ENCODE results near the gene ELL2. TPM values are rescaled to one million over a fixed set of nuclear protein-coding genes. Genes with fewer than 3 reads are reported as not detected.

The ELL2 gene
- total and polyA plus RNA-seq, 9 of the 15 experiments (the other 6 are each of a cell fraction or from before 2014, with no cell fraction given), result 4.3 to 18.3 (median 14.5) TPM

DNA sequence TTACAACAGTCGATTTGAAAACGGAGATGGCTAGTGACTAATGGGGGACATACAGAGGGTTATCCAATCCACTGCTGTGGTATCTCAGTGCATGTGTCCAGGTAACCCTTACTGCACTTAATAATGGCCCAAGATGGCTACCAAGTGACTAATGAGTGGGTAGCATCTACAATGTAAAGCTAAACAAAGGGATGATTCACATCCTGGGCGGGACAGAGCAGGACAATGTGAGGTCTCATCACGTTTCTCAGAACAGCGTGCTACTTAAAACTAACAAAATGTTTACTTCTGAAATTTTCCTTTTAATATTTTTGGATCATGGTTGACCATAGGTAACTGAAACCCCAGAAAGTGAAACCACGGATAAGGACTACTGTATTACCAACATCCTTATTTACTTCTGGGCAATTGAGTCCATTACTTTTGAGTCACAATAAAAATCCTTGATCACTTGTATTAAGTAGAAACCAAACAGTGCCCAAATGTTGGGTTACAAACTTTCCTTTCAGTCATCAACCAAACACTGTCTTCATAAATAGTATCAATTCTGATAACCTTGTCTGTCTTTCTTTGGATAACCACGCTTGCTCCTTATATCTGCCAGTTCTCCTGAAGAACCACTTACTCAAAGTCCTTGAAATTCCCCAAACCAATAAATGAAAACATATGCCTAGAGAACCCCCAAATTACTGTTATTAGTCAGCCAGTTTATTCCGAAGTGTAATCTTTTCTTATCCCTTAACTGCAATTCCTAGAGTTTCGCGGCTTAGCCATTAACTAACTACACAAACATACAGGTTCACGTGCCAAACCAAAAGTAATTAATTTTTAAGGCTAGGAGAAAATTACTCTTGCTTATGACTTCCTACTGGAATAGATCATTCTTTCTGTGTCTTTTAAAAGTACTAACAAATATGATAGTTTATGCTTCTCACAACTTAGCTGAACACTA, 59.7 kb downstream of the ELL2 start (continued):
- TF ChIP-seq ETV5 (CRISPR knock-in tag; IDR thresholded peaks at IDR 0.05; ENCODE audit: low read depth) (peak; percentile 40; the same call in 1 of the 2 replicates), SOX6 (IDR thresholded peaks at IDR 0.05) (peak; percentile 70; the same call in 1 of the 2 replicates), POLR3A (IDR thresholded peaks at IDR 0.05; ENCODE audit: borderline replicate concordance, extremely low read depth, insufficient read depth, insufficient read length) (no peak), FIP1L1 (IDR thresholded peaks at IDR 0.05; ENCODE audit: low read depth, low read length, poor library complexity, severe bottlenecking) (no peak), SAP30 (IDR thresholded peaks at IDR 0.05; ENCODE audit: borderline replicate concordance, insufficient read depth, low read depth, low read length, poor library complexity, severe bottlenecking) (no peak), ZNF24 (IDR thresholded peaks at IDR 0.05) (no peak), FOXK1 (CRISPR knock-in tag; IDR thresholded peaks at IDR 0.05; ENCODE audit: borderline replicate concordance) (no peak), ZNF717 (CRISPR knock-in tag; IDR thresholded peaks at IDR 0.05) (no peak), KLF1 (tag; IDR thresholded peaks at IDR 0.05) (no peak), FOSL1 (tag; conservative IDR thresholded peaks at IDR 0.05) (peak; percentile 71), GATAD2B (IDR thresholded peaks at IDR 0.05; ENCODE audit: borderline replicate concordance) (no peak), SMARCB1 (IDR thresholded peaks at IDR 0.05; ENCODE audit: insufficient read length, low read depth) (no peak)
- TF ChIP-seq, protein P1, sequence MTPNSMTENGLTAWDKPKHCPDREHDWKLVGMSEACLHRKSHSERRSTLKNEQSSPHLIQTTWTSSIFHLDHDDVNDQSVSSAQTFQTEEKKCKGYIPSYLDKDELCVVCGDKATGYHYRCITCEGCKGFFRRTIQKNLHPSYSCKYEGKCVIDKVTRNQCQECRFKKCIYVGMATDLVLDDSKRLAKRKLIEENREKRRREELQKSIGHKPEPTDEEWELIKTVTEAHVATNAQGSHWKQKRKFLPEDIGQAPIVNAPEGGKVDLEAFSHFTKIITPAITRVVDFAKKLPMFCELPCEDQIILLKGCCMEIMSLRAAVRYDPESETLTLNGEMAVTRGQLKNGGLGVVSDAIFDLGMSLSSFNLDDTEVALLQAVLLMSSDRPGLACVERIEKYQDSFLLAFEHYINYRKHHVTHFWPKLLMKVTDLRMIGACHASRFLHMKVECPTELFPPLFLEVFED (CRISPR knock-in tag; conservative IDR thresholded peaks at IDR 0.05), result no peak
- TF ChIP-seq, protein P2, sequence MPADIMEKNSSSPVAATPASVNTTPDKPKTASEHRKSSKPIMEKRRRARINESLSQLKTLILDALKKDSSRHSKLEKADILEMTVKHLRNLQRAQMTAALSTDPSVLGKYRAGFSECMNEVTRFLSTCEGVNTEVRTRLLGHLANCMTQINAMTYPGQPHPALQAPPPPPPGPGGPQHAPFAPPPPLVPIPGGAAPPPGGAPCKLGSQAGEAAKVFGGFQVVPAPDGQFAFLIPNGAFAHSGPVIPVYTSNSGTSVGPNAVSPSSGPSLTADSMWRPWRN (IDR thresholded peaks at IDR 0.05; ENCODE audit: low read depth), result no peak
- TF ChIP-seq, protein P3, sequence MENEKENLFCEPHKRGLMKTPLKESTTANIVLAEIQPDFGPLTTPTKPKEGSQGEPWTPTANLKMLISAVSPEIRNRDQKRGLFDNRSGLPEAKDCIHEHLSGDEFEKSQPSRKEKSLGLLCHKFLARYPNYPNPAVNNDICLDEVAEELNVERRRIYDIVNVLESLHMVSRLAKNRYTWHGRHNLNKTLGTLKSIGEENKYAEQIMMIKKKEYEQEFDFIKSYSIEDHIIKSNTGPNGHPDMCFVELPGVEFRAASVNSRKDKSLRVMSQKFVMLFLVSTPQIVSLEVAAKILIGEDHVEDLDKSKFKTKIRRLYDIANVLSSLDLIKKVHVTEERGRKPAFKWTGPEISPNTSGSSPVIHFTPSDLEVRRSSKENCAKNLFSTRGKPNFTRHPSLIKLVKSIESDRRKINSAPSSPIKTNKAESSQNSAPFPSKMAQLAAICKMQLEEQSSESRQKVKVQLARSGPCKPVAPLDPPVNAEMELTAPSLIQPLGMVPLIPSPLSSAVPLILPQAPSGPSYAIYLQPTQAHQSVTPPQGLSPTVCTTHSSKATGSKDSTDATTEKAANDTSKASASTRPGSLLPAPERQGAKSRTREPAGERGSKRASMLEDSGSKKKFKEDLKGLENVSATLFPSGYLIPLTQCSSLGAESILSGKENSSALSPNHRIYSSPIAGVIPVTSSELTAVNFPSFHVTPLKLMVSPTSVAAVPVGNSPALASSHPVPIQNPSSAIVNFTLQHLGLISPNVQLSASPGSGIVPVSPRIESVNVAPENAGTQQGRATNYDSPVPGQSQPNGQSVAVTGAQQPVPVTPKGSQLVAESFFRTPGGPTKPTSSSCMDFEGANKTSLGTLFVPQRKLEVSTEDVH (IDR thresholded peaks at IDR 0.05; ENCODE audit: low read depth, partially characterized antibody), result no peak
- TF ChIP-seq, protein P4, sequence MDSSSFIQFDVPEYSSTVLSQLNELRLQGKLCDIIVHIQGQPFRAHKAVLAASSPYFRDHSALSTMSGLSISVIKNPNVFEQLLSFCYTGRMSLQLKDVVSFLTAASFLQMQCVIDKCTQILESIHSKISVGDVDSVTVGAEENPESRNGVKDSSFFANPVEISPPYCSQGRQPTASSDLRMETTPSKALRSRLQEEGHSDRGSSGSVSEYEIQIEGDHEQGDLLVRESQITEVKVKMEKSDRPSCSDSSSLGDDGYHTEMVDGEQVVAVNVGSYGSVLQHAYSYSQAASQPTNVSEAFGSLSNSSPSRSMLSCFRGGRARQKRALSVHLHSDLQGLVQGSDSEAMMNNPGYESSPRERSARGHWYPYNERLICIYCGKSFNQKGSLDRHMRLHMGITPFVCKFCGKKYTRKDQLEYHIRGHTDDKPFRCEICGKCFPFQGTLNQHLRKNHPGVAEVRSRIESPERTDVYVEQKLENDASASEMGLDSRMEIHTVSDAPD (CRISPR knock-in tag; IDR thresholded peaks at IDR 0.05), result no peak
- TF ChIP-seq, protein P5, sequence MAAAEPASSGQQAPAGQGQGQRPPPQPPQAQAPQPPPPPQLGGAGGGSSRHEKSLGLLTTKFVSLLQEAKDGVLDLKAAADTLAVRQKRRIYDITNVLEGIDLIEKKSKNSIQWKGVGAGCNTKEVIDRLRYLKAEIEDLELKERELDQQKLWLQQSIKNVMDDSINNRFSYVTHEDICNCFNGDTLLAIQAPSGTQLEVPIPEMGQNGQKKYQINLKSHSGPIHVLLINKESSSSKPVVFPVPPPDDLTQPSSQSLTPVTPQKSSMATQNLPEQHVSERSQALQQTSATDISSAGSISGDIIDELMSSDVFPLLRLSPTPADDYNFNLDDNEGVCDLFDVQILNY (CRISPR knock-in tag; IDR thresholded peaks at IDR 0.05), result no peak
- TF ChIP-seq, protein P6, sequence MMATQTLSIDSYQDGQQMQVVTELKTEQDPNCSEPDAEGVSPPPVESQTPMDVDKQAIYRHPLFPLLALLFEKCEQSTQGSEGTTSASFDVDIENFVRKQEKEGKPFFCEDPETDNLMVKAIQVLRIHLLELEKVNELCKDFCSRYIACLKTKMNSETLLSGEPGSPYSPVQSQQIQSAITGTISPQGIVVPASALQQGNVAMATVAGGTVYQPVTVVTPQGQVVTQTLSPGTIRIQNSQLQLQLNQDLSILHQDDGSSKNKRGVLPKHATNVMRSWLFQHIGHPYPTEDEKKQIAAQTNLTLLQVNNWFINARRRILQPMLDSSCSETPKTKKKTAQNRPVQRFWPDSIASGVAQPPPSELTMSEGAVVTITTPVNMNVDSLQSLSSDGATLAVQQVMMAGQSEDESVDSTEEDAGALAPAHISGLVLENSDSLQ (IDR thresholded peaks at IDR 0.05), result no peak

Data from K562 (cell line).